ENCODE data around the gene OR10J5. TPM values are rescaled to one million over a fixed set of nuclear protein-coding genes. Genes with fewer than 3 reads are reported as not detected.

OR10J5 gene
- total RNA-seq, 1 donor from 2014 or later, result not detected

DNA sequence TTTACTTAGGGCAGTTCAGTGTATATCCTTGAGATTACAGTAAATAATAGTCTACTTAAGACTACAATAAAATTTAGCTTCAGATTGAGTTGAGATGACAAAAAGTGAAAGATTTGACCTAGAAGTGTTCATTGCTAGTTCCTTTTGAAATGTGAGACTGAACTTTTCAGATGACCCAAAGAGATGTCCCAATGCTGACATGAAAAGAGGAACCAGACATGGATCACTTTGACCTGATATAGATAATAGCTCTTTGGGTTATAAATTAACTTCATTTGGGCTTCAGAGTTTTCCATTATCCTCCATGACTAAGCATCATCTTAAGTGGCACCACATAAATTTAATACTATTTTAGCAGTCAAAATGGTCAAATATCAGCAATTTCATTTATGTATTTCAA is 25.7 kb upstream of the OR10J5 start:
- Mint-ChIP-seq H3K27ac (ENCODE audit: unreplicated experiment) (no peak overlapping the region), H3K4me1 (ENCODE audit: low read depth, unreplicated experiment) (no peaks in the 10 kb centered on the region), H3K4me3 (ENCODE audit: unreplicated experiment) (no peak overlapping the region), H3K27me3 (ENCODE audit: low read depth, unreplicated experiment) (no peaks in the 10 kb centered on the region), H3K9me3 (ENCODE audit: unreplicated experiment) (no peaks in the 10 kb centered on the region), H3K36me3 (ENCODE audit: low read depth, unreplicated experiment) (no peaks in the 10 kb centered on the region)
- no peak overlapping the region for H3K9ac ChIP-seq (ENCODE audit: low read length)
- DNase-seq (ENCODE audit: low read depth) (no peak), FAIRE-seq (no peak)
- H3K36me3 ChIP-seq (ENCODE audit: insufficient read depth, low read length), result no peaks in the 10 kb centered on the region
- no peaks in the 10 kb centered on the region for H3K9me3 ChIP-seq (ENCODE audit: insufficient read depth, low read depth, low read length)
- no peak for TF ChIP-seq EZH2 (IDR thresholded peaks at IDR 0.05; ENCODE audit: insufficient read depth, low read length)
- TF ChIP-seq, protein P1, sequence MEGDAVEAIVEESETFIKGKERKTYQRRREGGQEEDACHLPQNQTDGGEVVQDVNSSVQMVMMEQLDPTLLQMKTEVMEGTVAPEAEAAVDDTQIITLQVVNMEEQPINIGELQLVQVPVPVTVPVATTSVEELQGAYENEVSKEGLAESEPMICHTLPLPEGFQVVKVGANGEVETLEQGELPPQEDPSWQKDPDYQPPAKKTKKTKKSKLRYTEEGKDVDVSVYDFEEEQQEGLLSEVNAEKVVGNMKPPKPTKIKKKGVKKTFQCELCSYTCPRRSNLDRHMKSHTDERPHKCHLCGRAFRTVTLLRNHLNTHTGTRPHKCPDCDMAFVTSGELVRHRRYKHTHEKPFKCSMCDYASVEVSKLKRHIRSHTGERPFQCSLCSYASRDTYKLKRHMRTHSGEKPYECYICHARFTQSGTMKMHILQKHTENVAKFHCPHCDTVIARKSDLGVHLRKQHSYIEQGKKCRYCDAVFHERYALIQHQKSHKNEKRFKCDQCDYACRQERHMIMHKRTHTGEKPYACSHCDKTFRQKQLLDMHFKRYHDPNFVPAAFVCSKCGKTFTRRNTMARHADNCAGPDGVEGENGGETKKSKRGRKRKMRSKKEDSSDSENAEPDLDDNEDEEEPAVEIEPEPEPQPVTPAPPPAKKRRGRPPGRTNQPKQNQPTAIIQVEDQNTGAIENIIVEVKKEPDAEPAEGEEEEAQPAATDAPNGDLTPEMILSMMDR (IDR thresholded peaks at IDR 0.05; ENCODE audit: insufficient read depth, low read depth, low read length), result no peak
- no peak overlapping the region for H3K4me3 ChIP-seq (ENCODE audit: insufficient read depth, low read depth, low read length)
- H3K4me1 ChIP-seq (ENCODE audit: insufficient read depth, low read length), result no peaks in the 10 kb centered on the region
- H3K27me3 ChIP-seq (ENCODE audit: insufficient read depth, low read length), result no peaks in the 10 kb centered on the region
- no peak overlapping the region for H3K27ac ChIP-seq (ENCODE audit: low read depth, low read length)
- H3K79me2 ChIP-seq (ENCODE audit: insufficient read depth, low read length), result no peaks in the 10 kb centered on the region
- no peaks in the 10 kb centered on the region for H4K20me1 ChIP-seq (ENCODE audit: insufficient read depth, low read length)
- H2AFZ ChIP-seq (ENCODE audit: low read depth, low read length), result no peak overlapping the region
- H3K4me2 ChIP-seq (ENCODE audit: low read length), result no peak overlapping the region

DNA sequence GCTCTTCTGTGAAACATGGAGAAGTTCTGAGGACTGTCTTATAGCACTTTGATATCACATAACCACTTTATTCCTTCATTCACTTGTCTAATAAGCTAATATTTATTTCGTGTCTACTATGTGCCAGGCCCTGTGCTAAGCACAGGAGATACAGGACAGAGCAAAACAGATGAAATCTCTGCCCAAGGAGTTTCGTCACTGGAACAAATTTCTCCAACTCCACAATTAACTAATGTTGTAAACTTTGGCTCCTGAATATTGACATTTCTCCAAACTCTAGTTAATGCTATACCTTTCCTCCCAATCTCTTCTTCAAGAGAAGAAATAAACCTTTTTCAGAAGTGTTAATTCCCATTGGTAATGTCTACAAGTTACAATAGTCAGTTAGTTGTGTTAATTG is 24.8 kb upstream of the OR10J5 start:
- H3K4me1 Mint-ChIP-seq (ENCODE audit: low read depth, unreplicated experiment), result no peaks in the 10 kb centered on the region
- FAIRE-seq, result no peak
- H3K9me3 Mint-ChIP-seq (ENCODE audit: unreplicated experiment), result no peaks in the 10 kb centered on the region

DNA sequence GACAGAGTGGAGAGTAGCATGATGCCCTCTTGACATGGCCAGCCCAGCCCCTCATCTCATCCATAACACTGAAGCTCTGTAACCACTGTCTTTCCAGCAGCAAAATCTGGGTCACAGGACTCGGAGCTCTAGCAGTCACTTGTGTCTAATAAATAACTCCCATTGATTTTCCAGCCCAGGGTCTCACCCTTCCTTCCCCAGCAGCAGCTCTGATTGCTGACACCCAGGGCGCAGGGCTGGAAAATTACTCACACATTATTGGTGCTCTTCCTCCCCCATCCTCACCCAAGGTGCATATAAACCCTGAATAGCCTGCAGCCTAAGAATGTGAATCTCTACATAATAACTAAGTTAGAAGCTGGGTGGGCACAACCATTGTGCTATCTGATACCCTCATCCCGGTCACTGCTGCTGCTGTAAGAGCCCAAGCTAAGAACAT is 21.1 kb upstream of the OR10J5 start:
- H3K36me3 Mint-ChIP-seq (ENCODE audit: low read depth, unreplicated experiment), result no peaks in the 10 kb centered on the region
- Histone ChIP-seq H3K4me3 (ENCODE audit: insufficient read depth, low read depth, low read length) (no peak overlapping the region), H2AFZ (ENCODE audit: low read depth, low read length) (no peak overlapping the region), H3K36me3 (ENCODE audit: insufficient read depth, low read length) (no peaks in the 10 kb centered on the region), H3K4me1 (ENCODE audit: insufficient read depth, low read length) (no peaks in the 10 kb centered on the region), H3K79me2 (ENCODE audit: insufficient read depth, low read length) (no peaks in the 10 kb centered on the region), H3K27ac (ENCODE audit: low read depth, low read length) (no peak overlapping the region), H3K9ac (ENCODE audit: low read length) (no peak overlapping the region), H3K9me3 (ENCODE audit: insufficient read depth, low read depth, low read length) (no peaks in the 10 kb centered on the region), H3K4me2 (ENCODE audit: low read length) (no peak overlapping the region), H3K27me3 (ENCODE audit: insufficient read depth, low read length) (no peaks in the 10 kb centered on the region), H4K20me1 (ENCODE audit: insufficient read depth, low read length) (no peaks in the 10 kb centered on the region)
- TF ChIP-seq, protein P1 (IDR thresholded peaks at IDR 0.05; ENCODE audit: insufficient read depth, low read depth, low read length), result no peak
- no peak for TF ChIP-seq EZH2 (IDR thresholded peaks at IDR 0.05; ENCODE audit: insufficient read depth, low read length)
- H3K27me3 Mint-ChIP-seq (ENCODE audit: low read depth, unreplicated experiment), result no peaks in the 10 kb centered on the region
- H3K9me3 Mint-ChIP-seq (ENCODE audit: unreplicated experiment), result no peaks in the 10 kb centered on the region
- no peaks in the 10 kb centered on the region for H3K4me1 Mint-ChIP-seq (ENCODE audit: low read depth, unreplicated experiment)
- DNase-seq (ENCODE audit: low read depth) (no peak), FAIRE-seq (no peak)
- H3K4me3 Mint-ChIP-seq (ENCODE audit: unreplicated experiment), result no peak overlapping the region
- H3K27ac Mint-ChIP-seq (ENCODE audit: unreplicated experiment), result no peak overlapping the region

More for the DNA sequence above, 24.8 kb upstream of the OR10J5 start:
- no peak overlapping the region for H2AFZ ChIP-seq (ENCODE audit: low read depth, low read length)
- Mint-ChIP-seq H3K27ac (ENCODE audit: unreplicated experiment) (no peak overlapping the region), H3K36me3 (ENCODE audit: low read depth, unreplicated experiment) (no peaks in the 10 kb centered on the region), H3K4me3 (ENCODE audit: unreplicated experiment) (no peak overlapping the region), H3K27me3 (ENCODE audit: low read depth, unreplicated experiment) (no peaks in the 10 kb centered on the region)
- no peaks in the 10 kb centered on the region for H3K9me3 ChIP-seq (ENCODE audit: insufficient read depth, low read depth, low read length)
- no peaks in the 10 kb centered on the region for H3K36me3 ChIP-seq (ENCODE audit: insufficient read depth, low read length)
- no peak overlapping the region for H3K9ac ChIP-seq (ENCODE audit: low read length)
- H3K27me3 ChIP-seq (ENCODE audit: insufficient read depth, low read length), result no peaks in the 10 kb centered on the region
- no peak for DNase-seq (ENCODE audit: low read depth)
- H3K79me2 ChIP-seq (ENCODE audit: insufficient read depth, low read length), result no peaks in the 10 kb centered on the region
- H3K27ac ChIP-seq (ENCODE audit: low read depth, low read length), result no peak overlapping the region
- no peak overlapping the region for H3K4me3 ChIP-seq (ENCODE audit: insufficient read depth, low read depth, low read length)
- no peak overlapping the region for H3K4me2 ChIP-seq (ENCODE audit: low read length)
- no peaks in the 10 kb centered on the region for H3K4me1 ChIP-seq (ENCODE audit: insufficient read depth, low read length)
- TF ChIP-seq EZH2 (IDR thresholded peaks at IDR 0.05; ENCODE audit: insufficient read depth, low read length), result no peak
- TF ChIP-seq, protein P1 (IDR thresholded peaks at IDR 0.05; ENCODE audit: insufficient read depth, low read depth, low read length), result no peak
- no peaks in the 10 kb centered on the region for H4K20me1 ChIP-seq (ENCODE audit: insufficient read depth, low read length)
